Breast epithelium (tissue), 3 donors: Measurements from ENCODE around the gene LDLRAD3.

Experiments used
- POLR2A ChIP-seq: fragments of 450-650 bp; IDR thresholded peaks from one replicate; pipeline ENCODE4 v1.6.1; 2016; ENCODE audit warnings: antibody characterized with exemption, mild to moderate bottlenecking, moderate library complexity
- POLR2AphosphoS5 ChIP-seq, 3 donors: sonication (generic); formaldehyde crosslinking; IDR thresholded peaks; one replicate each; pipeline ENCODE4 v1.6.1; 2017; ENCODE audit warnings: antibody characterized with exemption in 3 of 3
- TF ChIP-seq, protein P1 (sequence below), 3 donors: fragments of 450-650 bp; IDR thresholded peaks; one replicate each; pipeline ENCODE4 v1.5.1; 2016 to 2017; ENCODE audit warnings: antibody characterized with exemption in 3 of 3, mild to moderate bottlenecking in 3 of 3, moderate library complexity in 3 of 3

DNA sequence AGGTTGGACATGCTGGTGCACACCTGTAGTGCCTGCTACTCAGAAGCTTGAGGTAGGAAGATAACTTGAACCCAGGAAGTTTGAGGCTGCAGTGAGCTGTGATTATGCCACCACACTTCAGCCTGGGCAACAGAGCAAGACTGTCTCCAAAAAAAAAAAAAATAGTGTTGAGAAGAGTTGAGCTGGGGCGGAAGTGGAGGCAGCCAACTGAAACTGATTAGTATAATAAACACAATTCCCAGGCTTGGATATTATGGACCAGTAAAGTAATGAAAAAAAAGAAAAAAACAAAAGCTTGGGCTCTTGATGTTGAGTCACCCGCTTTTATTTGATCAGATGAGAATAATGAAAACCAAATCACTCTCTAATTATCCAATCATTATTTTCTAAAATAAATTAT is 21.0 kb downstream of the LDLRAD3 start:
- TF ChIP-seq, protein P1, sequence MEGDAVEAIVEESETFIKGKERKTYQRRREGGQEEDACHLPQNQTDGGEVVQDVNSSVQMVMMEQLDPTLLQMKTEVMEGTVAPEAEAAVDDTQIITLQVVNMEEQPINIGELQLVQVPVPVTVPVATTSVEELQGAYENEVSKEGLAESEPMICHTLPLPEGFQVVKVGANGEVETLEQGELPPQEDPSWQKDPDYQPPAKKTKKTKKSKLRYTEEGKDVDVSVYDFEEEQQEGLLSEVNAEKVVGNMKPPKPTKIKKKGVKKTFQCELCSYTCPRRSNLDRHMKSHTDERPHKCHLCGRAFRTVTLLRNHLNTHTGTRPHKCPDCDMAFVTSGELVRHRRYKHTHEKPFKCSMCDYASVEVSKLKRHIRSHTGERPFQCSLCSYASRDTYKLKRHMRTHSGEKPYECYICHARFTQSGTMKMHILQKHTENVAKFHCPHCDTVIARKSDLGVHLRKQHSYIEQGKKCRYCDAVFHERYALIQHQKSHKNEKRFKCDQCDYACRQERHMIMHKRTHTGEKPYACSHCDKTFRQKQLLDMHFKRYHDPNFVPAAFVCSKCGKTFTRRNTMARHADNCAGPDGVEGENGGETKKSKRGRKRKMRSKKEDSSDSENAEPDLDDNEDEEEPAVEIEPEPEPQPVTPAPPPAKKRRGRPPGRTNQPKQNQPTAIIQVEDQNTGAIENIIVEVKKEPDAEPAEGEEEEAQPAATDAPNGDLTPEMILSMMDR (IDR thresholded peaks at IDR 0.05): no peak
- TF ChIP-seq POLR2A (no peak), POLR2AphosphoS5 (IDR thresholded peaks at IDR 0.05) (no peak)
